ENCODE measurements around the gene ANXA9. TPM values are rescaled to one million over a fixed set of nuclear protein-coding genes. Genes with fewer than 3 reads are reported as not detected.

The ANXA9 gene
- total and polyA plus RNA-seq, 2 experiments from 2014 or later: 1.4 to 2.2 TPM

GRCh38 chr1:151043163-151043562 lies 61.1 kb downstream of the ANXA9 start:
- peaks cover 21% of the 10 kb centered on the region for H3F3A ChIP-seq (replicated peaks; ENCODE audit: low read depth)
- Mint-ChIP-seq H3K9me3 (no peaks in the 10 kb centered on the region), H3K36me3 (ENCODE audit: low read depth) (no peaks in the 10 kb centered on the region; the same call in 2 of the 3 replicates), H3K4me1 (peaks cover 18% of the 10 kb centered on the region), H3K27ac (no peak overlapping the region), H3K4me3 (no peak overlapping the region), H3K27me3 (ENCODE audit: insufficient read depth, low read depth, poor library complexity) (peaks cover 6% of the 10 kb centered on the region)
- no peaks in the 10 kb centered on the region for H4K20me1 ChIP-seq (replicated peaks; ENCODE audit: insufficient read depth)
- no peaks in the 10 kb centered on the region for H3K9me2 ChIP-seq (ENCODE audit: insufficient read depth)
- H3K79me2 ChIP-seq (replicated peaks; ENCODE audit: insufficient read depth): no peaks in the 10 kb centered on the region
- TF ChIP-seq CTCF (conservative IDR thresholded peaks at IDR 0.05; ENCODE audit: low read depth in 2 of 2) (no peak), EZH2phosphoT487 (IDR thresholded peaks at IDR 0.05; ENCODE audit: unreplicated experiment) (no peak), EZH2 (IDR thresholded peaks at IDR 0.05; ENCODE audit: low read depth, unreplicated experiment) (no peak), ZNF114 (CRISPR knock-in tag; IDR thresholded peaks at IDR 0.05) (no peak), REST (IDR thresholded peaks at IDR 0.05; ENCODE audit: unreplicated experiment) (no peak), JUNB (IDR thresholded peaks at IDR 0.05; ENCODE audit: unreplicated experiment) (no peak)
- no peak overlapping the region for H3K4me3 ChIP-seq
- DNase-seq (ENCODE audit: low spot score) (no peak), ATAC-seq (no peak)
- H2AFZ ChIP-seq: no peak overlapping the region
- no peak overlapping the region for H3K27ac ChIP-seq (ENCODE audit: low read depth)
- H3K36me3 ChIP-seq (ENCODE audit: insufficient read depth): no peaks in the 10 kb centered on the region
- no peaks in the 10 kb centered on the region for H3K27me3 ChIP-seq (ENCODE audit: insufficient read depth)
- H3K4me1 ChIP-seq (ENCODE audit: insufficient read depth): peaks cover 15% of the 10 kb centered on the region
- no peak overlapping the region for H3K4me2 ChIP-seq

Small RNA genes within 50 kb of the gene (small RNA-seq; reads per million reads assigned to genes)
- gene RNU6-884P (ENCODE audit: low replicate concordance): not detected

Other genes with a start within 250 kb of the ANXA9 start
- not detected in 2 replicates for gene CTSS, start 216.5 kb upstream of the ANXA9 start, total RNA-seq (2014; rRNA removed; shearing (Covaris generic))
- 0.16 TPM in 1 of 2 replicates, not detected in the other for gene CTSS, start 216.5 kb upstream of the ANXA9 start, polyA plus RNA-seq (2016; fragmentation: Nextera tagmentation; extraction: Ambion mirVana)
- 1.7 and 2.8 TPM in 2 replicates for gene CTSK, start 174.0 kb upstream of the ANXA9 start, total RNA-seq (2014; rRNA removed; shearing (Covaris generic))
- gene CTSK, start 174.0 kb upstream of the ANXA9 start, polyA plus RNA-seq (2016; fragmentation: Nextera tagmentation; extraction: Ambion mirVana): 2.7 and 3.3 TPM in 2 replicates
- gene ARNT, start 105.7 kb upstream of the ANXA9 start, total RNA-seq (2014; rRNA removed; shearing (Covaris generic)): 30.3 and 31.9 TPM in 2 replicates
- gene ARNT, start 105.7 kb upstream of the ANXA9 start, polyA plus RNA-seq (2016; fragmentation: Nextera tagmentation; extraction: Ambion mirVana): 10.5 and 11.4 TPM in 2 replicates
- not detected in 2 replicates for gene CTXND2, start 95.2 kb upstream of the ANXA9 start, total RNA-seq (2014; rRNA removed; shearing (Covaris generic))
- gene CTXND2, start 95.2 kb upstream of the ANXA9 start, polyA plus RNA-seq (2016; fragmentation: Nextera tagmentation; extraction: Ambion mirVana): not detected in 2 replicates
- gene SETDB1, start 55.9 kb upstream of the ANXA9 start, total RNA-seq (2014; rRNA removed; shearing (Covaris generic)): 33.0 and 47.4 TPM in 2 replicates
- gene SETDB1, start 55.9 kb upstream of the ANXA9 start, polyA plus RNA-seq (2016; fragmentation: Nextera tagmentation; extraction: Ambion mirVana): 15.1 and 16.9 TPM in 2 replicates
- gene CERS2, start 7.5 kb upstream of the ANXA9 start, total RNA-seq (2014; rRNA removed; shearing (Covaris generic)): 120 and 122 TPM in 2 replicates
- gene CERS2, start 7.5 kb upstream of the ANXA9 start, polyA plus RNA-seq (2016; fragmentation: Nextera tagmentation; extraction: Ambion mirVana): 75.1 and 83.3 TPM in 2 replicates
- 9.7 and 10.3 TPM in 2 replicates for gene MINDY1, start 24.6 kb downstream of the ANXA9 start, total RNA-seq (2014; rRNA removed; shearing (Covaris generic))
- gene MINDY1, start 24.6 kb downstream of the ANXA9 start, polyA plus RNA-seq (2016; fragmentation: Nextera tagmentation; extraction: Ambion mirVana): 4.2 and 4.5 TPM in 2 replicates
- 23.7 and 33.2 TPM in 2 replicates for gene PRUNE1, start 26.2 kb downstream of the ANXA9 start, total RNA-seq (2014; rRNA removed; shearing (Covaris generic))
- gene PRUNE1, start 26.2 kb downstream of the ANXA9 start, polyA plus RNA-seq (2016; fragmentation: Nextera tagmentation; extraction: Ambion mirVana): 14.7 and 16.7 TPM in 2 replicates
- gene BNIPL, start 54.3 kb downstream of the ANXA9 start, total RNA-seq (2014; rRNA removed; shearing (Covaris generic)): 1.2 and 2.4 TPM in 2 replicates
- 0.59 and 0.91 TPM in 2 replicates for gene BNIPL, start 54.3 kb downstream of the ANXA9 start, polyA plus RNA-seq (2016; fragmentation: Nextera tagmentation; extraction: Ambion mirVana)
- 1.6 and 3.9 TPM in 2 replicates for gene C1orf56, start 65.5 kb downstream of the ANXA9 start, total RNA-seq (2014; rRNA removed; shearing (Covaris generic))
- gene C1orf56, start 65.5 kb downstream of the ANXA9 start, polyA plus RNA-seq (2016; fragmentation: Nextera tagmentation; extraction: Ambion mirVana): 26.3 and 27.8 TPM in 2 replicates
- 44.9 and 49.1 TPM in 2 replicates for gene CDC42SE1, start 77.3 kb downstream of the ANXA9 start, total RNA-seq (2014; rRNA removed; shearing (Covaris generic))
- gene CDC42SE1, start 77.3 kb downstream of the ANXA9 start, polyA plus RNA-seq (2016; fragmentation: Nextera tagmentation; extraction: Ambion mirVana): 18.3 and 18.4 TPM in 2 replicates
- 10.6 and 11.3 TPM in 2 replicates for gene MLLT11, start 78.1 kb downstream of the ANXA9 start, total RNA-seq (2014; rRNA removed; shearing (Covaris generic))
- 19.7 and 22.6 TPM in 2 replicates for gene MLLT11, start 78.1 kb downstream of the ANXA9 start, polyA plus RNA-seq (2016; fragmentation: Nextera tagmentation; extraction: Ambion mirVana)
- 2.6 and 2.8 TPM in 2 replicates for gene GABPB2, start 88.5 kb downstream of the ANXA9 start, total RNA-seq (2014; rRNA removed; shearing (Covaris generic))
- 0.82 and 1.1 TPM in 2 replicates for gene GABPB2, start 88.5 kb downstream of the ANXA9 start, polyA plus RNA-seq (2016; fragmentation: Nextera tagmentation; extraction: Ambion mirVana)
- 12.3 and 24.4 TPM in 2 replicates for gene SEMA6C, start 164.3 kb downstream of the ANXA9 start, total RNA-seq (2014; rRNA removed; shearing (Covaris generic))
- gene SEMA6C, start 164.3 kb downstream of the ANXA9 start, polyA plus RNA-seq (2016; fragmentation: Nextera tagmentation; extraction: Ambion mirVana): 6.2 and 8.5 TPM in 2 replicates
- gene TNFAIP8L2, start 174.4 kb downstream of the ANXA9 start, total RNA-seq (2014; rRNA removed; shearing (Covaris generic)): not detected in 2 replicates
- 0.40 and 0.49 TPM in 2 replicates for gene TNFAIP8L2, start 174.4 kb downstream of the ANXA9 start, polyA plus RNA-seq (2016; fragmentation: Nextera tagmentation; extraction: Ambion mirVana)
- 5.7 and 6.4 TPM in 2 replicates for gene LYSMD1, start 183.6 kb downstream of the ANXA9 start, total RNA-seq (2014; rRNA removed; shearing (Covaris generic))
- gene LYSMD1, start 183.6 kb downstream of the ANXA9 start, polyA plus RNA-seq (2016; fragmentation: Nextera tagmentation; extraction: Ambion mirVana): 3.6 and 4.0 TPM in 2 replicates
- gene SCNM1, start 183.9 kb downstream of the ANXA9 start, total RNA-seq (2014; rRNA removed; shearing (Covaris generic)): 26.3 and 27.1 TPM in 2 replicates
- 88.9 and 92.3 TPM in 2 replicates for gene SCNM1, start 183.9 kb downstream of the ANXA9 start, polyA plus RNA-seq (2016; fragmentation: Nextera tagmentation; extraction: Ambion mirVana)
- 1.3 TPM in 1 of 2 replicates, not detected in the other for gene TMOD4, start 193.7 kb downstream of the ANXA9 start, total RNA-seq (2014; rRNA removed; shearing (Covaris generic))
- gene TMOD4, start 193.7 kb downstream of the ANXA9 start, polyA plus RNA-seq (2016; fragmentation: Nextera tagmentation; extraction: Ambion mirVana): not detected in 2 replicates
- 60.2 and 64.0 TPM in 2 replicates for gene VPS72, start 207.9 kb downstream of the ANXA9 start, total RNA-seq (2014; rRNA removed; shearing (Covaris generic))
- gene VPS72, start 207.9 kb downstream of the ANXA9 start, polyA plus RNA-seq (2016; fragmentation: Nextera tagmentation; extraction: Ambion mirVana): 90.3 and 95.3 TPM in 2 replicates
- gene PIP5K1A, start 216.3 kb downstream of the ANXA9 start, total RNA-seq (2014; rRNA removed; shearing (Covaris generic)): 61.4 and 63.3 TPM in 2 replicates
- 23.2 and 31.4 TPM in 2 replicates for gene PIP5K1A, start 216.3 kb downstream of the ANXA9 start, polyA plus RNA-seq (2016; fragmentation: Nextera tagmentation; extraction: Ambion mirVana)